ENCODE measurements around the gene KCNQ2. TPM values are rescaled to one million over a fixed set of nuclear protein-coding genes. Genes with fewer than 3 reads are reported as not detected.

KCNQ2 gene
- total and polyA plus RNA-seq, 9 donors: not detected

- Histone ChIP-seq H3K4me1 (ENCODE audit: insufficient read depth) (no peaks in the 10 kb centered on the region), H3K9me3 (no peaks in the 10 kb centered on the region), H3K4me3 (no peak overlapping the region), H3K36me3 (no peaks in the 10 kb centered on the region), H3K27ac (no peak overlapping the region), H3K27me3 (no peaks in the 10 kb centered on the region)
- WGBS, 3 donors: 8 to 10% (median 9%) methylated on average over 31 to 32 of the region's 32 CpGs
- intact Hi-C loops (cut with DNase I): no loop called here
- no peak for DNase-seq
- TF ChIP-seq POLR2A (IDR thresholded peaks at IDR 0.05) (no peak), CTCF (IDR thresholded peaks at IDR 0.05) (no peak), EP300 (IDR thresholded peaks at IDR 0.05) (no peak)
Observed at GRCh38 chr20:63377256-63377941, 95.1 kb downstream of the KCNQ2 start.

GRCh38 chr20:63376283-63377250, 95.9 kb downstream of the KCNQ2 start:
- no peaks in the 10 kb centered on the region for H3K9me3 ChIP-seq
- no peaks in the 10 kb centered on the region for H3K4me1 ChIP-seq (ENCODE audit: insufficient read depth)
- H3K4me3 ChIP-seq: no peak overlapping the region
- DNase-seq: no peak
- no peak overlapping the region for H3K27ac ChIP-seq
- 43 to 48% (median 47%) methylated on average over 31 of the region's 31 CpGs for WGBS, 3 donors
- no peaks in the 10 kb centered on the region for H3K36me3 ChIP-seq
- no peaks in the 10 kb centered on the region for H3K27me3 ChIP-seq
- TF ChIP-seq POLR2A (IDR thresholded peaks at IDR 0.05) (no peak), CTCF (IDR thresholded peaks at IDR 0.05) (no peak), EP300 (IDR thresholded peaks at IDR 0.05) (no peak)
- intact Hi-C loops (cut with DNase I): no loop called here

GRCh38 chr20:63375438-63375837, 97.0 kb downstream of the KCNQ2 start:
- Histone ChIP-seq H3K4me3 (no peak overlapping the region), H3K4me1 (ENCODE audit: insufficient read depth) (no peaks in the 10 kb centered on the region), H3K27me3 (no peaks in the 10 kb centered on the region), H3K36me3 (no peaks in the 10 kb centered on the region), H3K9me3 (no peaks in the 10 kb centered on the region), H3K27ac (no peak overlapping the region)
- TF ChIP-seq POLR2A (IDR thresholded peaks at IDR 0.05) (no peak), CTCF (IDR thresholded peaks at IDR 0.05) (no peak), EP300 (IDR thresholded peaks at IDR 0.05) (no peak)
- no peak for DNase-seq
- 85% methylated on average over 3 of the region's 3 CpGs for WGBS, 3 donors
- intact Hi-C loops (cut with DNase I): no loop called here

DNA sequence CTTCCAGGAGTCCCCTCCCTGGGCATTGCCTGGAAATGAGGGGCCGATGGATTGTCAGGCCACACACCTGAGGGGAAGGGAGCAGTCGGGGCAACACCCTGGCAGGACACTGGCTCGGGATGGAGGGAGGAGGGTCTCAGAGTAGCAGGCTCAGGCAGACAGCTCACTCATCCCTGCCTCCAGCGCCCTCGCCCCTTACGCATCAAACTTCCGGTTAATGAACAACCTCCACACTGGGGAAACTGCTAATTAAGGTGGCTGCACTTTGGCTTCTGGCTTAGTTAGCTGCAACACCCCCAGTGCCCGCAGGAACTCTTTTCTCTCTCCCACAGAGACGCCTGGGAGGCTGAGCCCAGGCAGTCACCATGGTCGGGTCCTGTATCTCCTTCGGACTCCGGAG, 98.0 kb downstream of the KCNQ2 start:
- no peaks in the 10 kb centered on the region for H3K36me3 ChIP-seq
- H3K27ac ChIP-seq: no peak overlapping the region
- 52 to 72% (median 53%) methylated on average over 12 of the region's 12 CpGs for WGBS, 3 donors
- no peak for DNase-seq
- TF ChIP-seq CTCF (IDR thresholded peaks at IDR 0.05) (no peak), POLR2A (IDR thresholded peaks at IDR 0.05) (no peak), EP300 (IDR thresholded peaks at IDR 0.05) (no peak)
- intact Hi-C loops (cut with DNase I): no loop called here
- H3K9me3 ChIP-seq: no peaks in the 10 kb centered on the region
- no peaks in the 10 kb centered on the region for H3K27me3 ChIP-seq
- H3K4me3 ChIP-seq: no peak overlapping the region
- no peaks in the 10 kb centered on the region for H3K4me1 ChIP-seq (ENCODE audit: insufficient read depth)

All from ovary (tissue), 9 donors.